Breast epithelium (tissue), 3 donors: Measurements from ENCODE around the gene VAC14.

ENCODE experiments used
- CTCF ChIP-seq, 3 donors: fragments of 450-650 bp; IDR thresholded peaks; one replicate each; pipeline ENCODE4 v1.5.1; 2016 to 2017; ENCODE audit warnings: antibody characterized with exemption in 3 of 3, mild to moderate bottlenecking in 3 of 3, moderate library complexity in 3 of 3
- POLR2A ChIP-seq: fragments of 450-650 bp; IDR thresholded peaks from one replicate; pipeline ENCODE4 v1.6.1; 2016; ENCODE audit warnings: antibody characterized with exemption, mild to moderate bottlenecking, moderate library complexity

- TF ChIP-seq POLR2A (no peak), CTCF (IDR thresholded peaks at IDR 0.05) (no peak)
Measured at GRCh38 chr16:70715860-70716357, 85.0 kb downstream of the VAC14 start.
